ENCODE results near the gene DCTPP1. TPM values are rescaled to one million over a fixed set of nuclear protein-coding genes. Genes with fewer than 3 reads are reported as not detected.
A peak's percentile ranks its signal among the peaks of the same experiment; 100 is the strongest.

DCTPP1 gene
- total and polyA plus RNA-seq, 2 of the 13 experiments (the other 11 are each of a cell fraction or from before 2014, with no cell fraction given) = 54.8 to 74.4 TPM

- TF ChIP-seq RARG (CRISPR knock-in tag; IDR thresholded peaks at IDR 0.05; ENCODE audit: low read depth) = no peak
- TF ChIP-seq NAIF1 (CRISPR knock-in tag; IDR thresholded peaks at IDR 0.05; ENCODE audit: borderline replicate concordance) = no peak
- TF ChIP-seq ESRRA (CRISPR knock-in tag; IDR thresholded peaks at IDR 0.05; ENCODE audit: low read depth) = no peak
- TF ChIP-seq SP5 (CRISPR knock-in tag; IDR thresholded peaks at IDR 0.05; ENCODE audit: borderline replicate concordance, low read depth) = no peak
- no peak for TF ChIP-seq NR2F2 (IDR thresholded peaks at IDR 0.05; ENCODE audit: borderline replicate concordance, low read depth)
- TF ChIP-seq MAFG (CRISPR knock-in tag; IDR thresholded peaks at IDR 0.05) = no peak
- TF ChIP-seq HMGXB4 (CRISPR knock-in tag; IDR thresholded peaks at IDR 0.05; ENCODE audit: borderline replicate concordance in 1 of 2, low read depth in 1 of 2) = no peak; a peak in 1 of 4 replicates
- TF ChIP-seq TFAP4 (IDR thresholded peaks at IDR 0.05; ENCODE audit: borderline replicate concordance, low read depth) = no peak
- TF ChIP-seq ZNF782 (CRISPR knock-in tag; IDR thresholded peaks at IDR 0.05; ENCODE audit: borderline replicate concordance) = 0 out of 2 replicates have a peak, but pooled peaks have one; percentile 27
- no peak for TF ChIP-seq ZNF142 (CRISPR knock-in tag; IDR thresholded peaks at IDR 0.05)
- TF ChIP-seq ZBTB21 (CRISPR knock-in tag; IDR thresholded peaks at IDR 0.05) = no peak
- no peak for TF ChIP-seq EP300 (IDR thresholded peaks at IDR 0.05; ENCODE audit: low read depth in 2 of 2, low read length in 2 of 2)
- TF ChIP-seq EP300 (CRISPR knock-in tag; IDR thresholded peaks at IDR 0.05; ENCODE audit: borderline replicate concordance) = 0 out of 2 replicates have a peak, but pooled peaks have one; percentile 9
- no peak for TF ChIP-seq MAF1 (CRISPR knock-in tag; IDR thresholded peaks at IDR 0.05; ENCODE audit: borderline replicate concordance)
- no peak for TF ChIP-seq ZNF530 (CRISPR knock-in tag; IDR thresholded peaks at IDR 0.05; ENCODE audit: low read depth)
- TF ChIP-seq ZNF383 (CRISPR knock-in tag; IDR thresholded peaks at IDR 0.05; ENCODE audit: borderline replicate concordance) = 0 out of 2 replicates have a peak, but pooled peaks have one; percentile 14
- peak; percentile 6; the same call in 1 of the 2 replicates for TF ChIP-seq YEATS4 (CRISPR knock-in tag; IDR thresholded peaks at IDR 0.05; ENCODE audit: borderline replicate concordance)
- TF ChIP-seq ZKSCAN8 (CRISPR knock-in tag; IDR thresholded peaks at IDR 0.05; ENCODE audit: borderline replicate concordance) = no peak
- TF ChIP-seq TBL1XR1 (IDR thresholded peaks at IDR 0.05; ENCODE audit: borderline replicate concordance, low read length, partially characterized antibody) = no peak
- TF ChIP-seq ZNF550 (CRISPR knock-in tag; IDR thresholded peaks at IDR 0.05; ENCODE audit: borderline replicate concordance) = 0 out of 2 replicates have a peak, but pooled peaks have one; percentile 67
Measured at GRCh38 chr16:30444231-30445148, 14.7 kb upstream of the DCTPP1 start (continued).

Measured in HepG2 (cell line).